IMR-90 (cell line): ENCODE measurements around the gene GPHA2. TPM values are rescaled to one million over a fixed set of nuclear protein-coding genes. Genes with fewer than 3 reads are reported as not detected.

Experiments used
- ATAC-seq: fragments of 200-7000 bp; cut with Tn5 transposase; 2 replicates; pipeline ENCODE4 v1.9.1; 2020; ENCODE audit warnings: low read depth, mild to moderate bottlenecking, moderate library complexity
- BruUV-seq: library from RNA; stranded (reverse); fragments of 400-500 nt; replicated peaks from 2 replicates; lab custom pipeline; 2021; lab: Mats Ljungman, UMichigan
- CTCF ChIA-PET: fragments of 300-600 bp; formaldehyde crosslinking; extraction: SDS; loops from one replicate; lab custom pipeline; 2021; ENCODE audit warnings: antibody characterized with exemption; lab: Yijun Ruan, JAX
- POLR2A ChIA-PET: fragments of 300-600 bp; sonication (Branson Sonifier 250); formaldehyde crosslinking; loops from one replicate; lab custom pipeline; 2022; ENCODE audit warnings: antibody characterized with exemption; ENCODE audit not compliant: unreplicated experiment; lab: Charles Lee
- DNase-seq: peaks from one replicate; pipeline ENCODE4 v3.0.0; 2013
- H2AFZ ChIP-seq: replicated peaks from 2 replicates; pipeline ENCODE3; 2013; ENCODE audit warnings: low read length, mild to moderate bottlenecking; ENCODE audit not compliant: poor library complexity
- H2AK5ac ChIP-seq: 2 replicates; pipeline ENCODE4 v1.6.1; 2013; ENCODE audit warnings: low read depth, low read length, inconsistent platforms
- H2AK9ac ChIP-seq: replicated peaks from 2 replicates; pipeline ENCODE3; 2013; ENCODE audit warnings: mild to moderate bottlenecking, low read depth, low read length, moderate library complexity; ENCODE audit not compliant: poor library complexity
- H2BK120ac ChIP-seq: 2 replicates; pipeline ENCODE4 v1.6.1; 2013; ENCODE audit warnings: low read depth, low read length, inconsistent platforms
- H2BK15ac ChIP-seq: 3 replicates; pipeline ENCODE4 v1.6.1; 2013; ENCODE audit warnings: low read depth, low read length, inconsistent platforms
- H2BK20ac ChIP-seq: 2 replicates; pipeline ENCODE4 v1.6.1; 2013; ENCODE audit warnings: low read depth, mild to moderate bottlenecking, inconsistent platforms, low read length, moderate library complexity
- H2BK5ac ChIP-seq: 2 replicates; pipeline ENCODE4 v1.6.1; 2013; ENCODE audit warnings: mild to moderate bottlenecking, low read depth, low read length, inconsistent platforms; ENCODE audit not compliant: poor library complexity, severe bottlenecking
- H3K14ac ChIP-seq: replicated peaks from 2 replicates; pipeline ENCODE4 v1.6.1; 2013; ENCODE audit warnings: low read depth, low read length, inconsistent platforms
- H3K18ac ChIP-seq: 2 replicates; pipeline ENCODE4 v1.6.1; 2013; ENCODE audit warnings: low read depth, low read length, control low read depth
- H3K23ac ChIP-seq: 2 replicates; pipeline ENCODE4 v1.6.1; 2013; ENCODE audit warnings: low read depth, low read length, inconsistent platforms
- H3K27ac ChIP-seq: 2 replicates; pipeline ENCODE4 v1.5.1; 2013; ENCODE audit warnings: mild to moderate bottlenecking, control low read depth, low read length; ENCODE audit not compliant: insufficient read depth
- H3K27me3 ChIP-seq: 2 replicates; pipeline ENCODE4 v1.6.1; 2013; ENCODE audit warnings: low read length; ENCODE audit not compliant: control insufficient read depth, insufficient read depth
- H3K36me3 ChIP-seq: 2 replicates; pipeline ENCODE4 v1.6.1; 2013; ENCODE audit warnings: low read length, mixed read lengths; ENCODE audit not compliant: control insufficient read depth, insufficient read depth
- H3K4ac ChIP-seq: 2 replicates; pipeline ENCODE4 v1.6.1; 2013; ENCODE audit warnings: low read depth, low read length, inconsistent platforms
- H3K4me1 ChIP-seq: 2 replicates; pipeline ENCODE4 v1.6.1; 2013; ENCODE audit warnings: low read length, mixed read lengths; ENCODE audit not compliant: control insufficient read depth, insufficient read depth
- H3K4me2 ChIP-seq: 2 replicates; pipeline ENCODE4 v1.6.1; 2013; ENCODE audit warnings: low read depth, mild to moderate bottlenecking, control low read depth, low read length, moderate library complexity
- H3K4me3 ChIP-seq: 2 replicates; pipeline ENCODE4 v1.5.1; 2013; ENCODE audit warnings: low read depth, mild to moderate bottlenecking, control low read depth, low read length, moderate library complexity; ENCODE audit not compliant: insufficient read depth
- H3K56ac ChIP-seq: 2 replicates; pipeline ENCODE4 v1.6.1; 2013; ENCODE audit warnings: low read length, inconsistent platforms; ENCODE audit not compliant: insufficient read depth; ENCODE audit errors: extremely low read depth
- H3K79me1 ChIP-seq, 2 experiments: 2 replicates each; pipeline ENCODE4 v1.6.1; 2013; ENCODE audit warnings: low read length in 2 of 2, inconsistent platforms in 1 of 2, low read depth in 1 of 2
- H3K9ac ChIP-seq: 2 replicates; pipeline ENCODE4 v1.6.1; 2013; ENCODE audit warnings: low read depth, low read length, control low read depth
- H3K9me1 ChIP-seq: 2 replicates; pipeline ENCODE4 v1.6.1; 2013; ENCODE audit warnings: low read length, inconsistent platforms; ENCODE audit not compliant: insufficient read depth
- H3K9me3 ChIP-seq: 2 replicates; pipeline ENCODE4 v1.6.1; 2013; ENCODE audit warnings: low read length; ENCODE audit not compliant: control insufficient read depth, insufficient read depth
- H4K20me1 ChIP-seq: 2 replicates; pipeline ENCODE4 v1.6.1; 2013; ENCODE audit warnings: low read length, inconsistent platforms; ENCODE audit not compliant: insufficient read depth
- H4K5ac ChIP-seq: 2 replicates; pipeline ENCODE4 v1.6.1; 2013; ENCODE audit warnings: mild to moderate bottlenecking, low read depth, low read length, control low read depth
- H4K8ac ChIP-seq, 2 experiments: 2 replicates each; pipeline ENCODE4 v1.6.1; 2013; ENCODE audit warnings: low read depth in 2 of 2, low read length in 2 of 2, control low read depth in 1 of 2, inconsistent platforms in 1 of 2
- H4K91ac ChIP-seq: 2 replicates; pipeline ENCODE4 v1.6.1; 2013; ENCODE audit warnings: low read depth, low read length, inconsistent platforms; ENCODE audit not compliant: insufficient read depth
- CHD1 ChIP-seq: IDR thresholded peaks from 2 replicates; pipeline ENCODE4 v1.6.1; 2012; ENCODE audit warnings: low read depth, low read length, improper control_type of control experiment
- MAZ ChIP-seq: IDR thresholded peaks from 2 replicates; pipeline ENCODE4 v1.6.1; 2012; ENCODE audit warnings: low read depth, mild to moderate bottlenecking, low read length, improper control_type of control experiment, moderate library complexity, borderline replicate concordance
- MXI1 ChIP-seq: IDR thresholded peaks from 2 replicates; pipeline ENCODE4 v1.6.1; 2012; ENCODE audit warnings: low read depth, mild to moderate bottlenecking, low read length, moderate library complexity, borderline replicate concordance
- WGBS, 2 experiments: methylation state at CpG; one replicate each; pipeline versions ENCODE4 v1.1.5 to v1.1.7; 2013; ENCODE audit warnings: missing lambda C conversion rate in 2 of 2; ENCODE audit not compliant: insufficient read length in 1 of 2; ENCODE audit errors: extremely low coverage in 2 of 2; 5-methylcytosine and 5-hydroxymethylcytosine counted together
- dilution Hi-C: fragments of 300-500 bp; cut with HindIII; formaldehyde crosslinking; loops from one replicate; pipeline ENCODE4 v1.14.3; 2018; ENCODE audit warnings: low sequenced_read_pairs; ENCODE audit not compliant: unreplicated experiment
- in situ Hi-C: fragments of 300-500 bp; cut with MboI; formaldehyde crosslinking; loops from 3 replicates; pipeline ENCODE4 v1.14.3; 2019; ENCODE audit warnings: low sequenced_read_pairs, inconsistent platforms, mixed read lengths
- intact Hi-C: fragments of 100-400 bp; cut with micrococcal nuclease; formaldehyde crosslinking; loops from 2 replicates; pipeline ENCODE4 v1.10.0; 2022
- polyA plus RNA-seq, 3 experiments: library from polyadenylated mRNA; depleted of rRNA; stranded (reverse); fragments of >200 nt; gene quantifications; 2 replicates each; pipeline ENCODE4 v1.2.3, GENCODE V29; 2012; ENCODE audit warnings: low replicate concordance in 1 of 3
- total RNA-seq: library from RNA; depleted of rRNA; stranded (reverse); fragments of >200 nt; gene quantifications from 2 replicates; pipeline ENCODE4 v1.2.3, GENCODE V29; 2012

GPHA2 gene
- total and polyA plus RNA-seq, 2 of the 4 experiments (the other 2 are of a cell fraction): not detected

DNA sequence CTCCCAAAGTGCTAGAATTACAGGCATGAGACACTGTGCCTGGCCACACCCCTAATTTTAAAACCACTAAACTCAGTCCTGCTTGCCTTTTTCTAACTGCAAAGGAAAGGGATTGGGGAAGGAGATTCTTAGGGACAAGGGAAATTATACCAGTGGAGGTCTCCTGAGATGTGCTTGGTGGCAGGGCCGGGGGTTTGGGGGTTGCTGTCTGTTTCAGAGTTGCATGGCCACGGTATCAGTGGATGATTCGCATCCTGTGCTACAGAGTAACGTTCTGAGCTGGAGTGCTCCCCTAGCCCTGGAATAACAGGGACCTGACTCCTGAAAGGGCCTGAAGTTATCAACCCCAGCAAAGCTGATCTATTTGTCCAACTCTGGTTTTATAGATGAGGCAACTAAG is 846 bp upstream of the GPHA2 start:
- Histone ChIP-seq H3K36me3 (peaks cover 26% of the 10 kb centered on the region), H3K4me1 (no peaks in the 10 kb centered on the region), H2BK15ac (no peak overlapping the region), H3K14ac (no peak overlapping the region), H2AFZ (no peak overlapping the region), H3K9ac (no peak overlapping the region), H2AK5ac (no peak overlapping the region), H3K56ac (no peak overlapping the region), H3K27me3 (peaks cover 10% of the 10 kb centered on the region), H3K79me1 (no peaks in the 10 kb centered on the region), H3K23ac (no peak overlapping the region), H3K4me2 (no peak overlapping the region), H2BK120ac (no peak overlapping the region), H3K18ac (no peak overlapping the region), H2BK20ac (no peak overlapping the region), H2AK9ac (no peak overlapping the region), H3K9me3 (no peaks in the 10 kb centered on the region), H3K9me1 (no peaks in the 10 kb centered on the region), H4K20me1 (0 out of 2 replicates have a peak, but pooled peaks cover 2% of the 10 kb centered on the region), H2BK5ac (no peak overlapping the region), H3K4ac (no peak overlapping the region), H4K5ac (no peak overlapping the region), H3K27ac (no peak overlapping the region), H3K4me3 (no peak overlapping the region), H4K91ac (no peak overlapping the region), H4K8ac (no peak overlapping the region)
- TF ChIP-seq CHD1: no peak
- TF ChIP-seq MXI1: no peak
- TF ChIP-seq MAZ: no peak
- POLR2A ChIA-PET: no interaction called here
- 61% methylated on average over 4 of the region's 4 CpGs; no CpG with 5 or more reads in 1 of the 2 experiments for WGBS, 2 experiments
- CTCF ChIA-PET: interaction anchor here (1.6 kb wide), 1 partner anchor 11 kb away, joined by 4 read pairs; no protein-coding TSS in a partner anchor
- no peak for DNase-seq
- in situ Hi-C loops: no loop called here
- no peak for ATAC-seq
- BruUV-seq: no TSS peak
- intact Hi-C loops: loop anchor here (5.0 kb wide), 1 partner anchor 224 kb away; no protein-coding TSS in a partner anchor
- dilution Hi-C loops: no loop called here
